ENCODE data around the gene CTU2. TPM values are rescaled to one million over a fixed set of nuclear protein-coding genes. Genes with fewer than 3 reads are reported as not detected.

CTU2 gene
- total and polyA plus RNA-seq, 5 donors = 11.1 to 16.3 (median 12.0) TPM

- H3K27me3 ChIP-seq (ENCODE audit: control insufficient read depth, insufficient read depth) = no peaks in the 10 kb centered on the region
- intact Hi-C loops (cut with DNase I) = no loop called here
- H3K4me3 ChIP-seq (ENCODE audit: low read length) = no peak overlapping the region
- no peaks in the 10 kb centered on the region for H3K9me3 ChIP-seq (ENCODE audit: control insufficient read depth, low read length)
- DNase-seq (no peak), ATAC-seq (no peak)
- no peak overlapping the region for H3K27ac ChIP-seq (ENCODE audit: low read length)
- 91% methylated on average over 15 of the region's 15 CpGs for WGBS
- no peaks in the 10 kb centered on the region for H3K4me1 ChIP-seq (ENCODE audit: control insufficient read depth, insufficient read depth, low read length)
Observed at GRCh38 chr16:88716201-88716600, 9.9 kb downstream of the CTU2 start.

- 95% methylated on average over 21 of the region's 21 CpGs for WGBS
- intact Hi-C loops (cut with DNase I) = no loop called here
Observed at GRCh38 chr16:88716601-88717001, 10.3 kb downstream of the CTU2 start.

GRCh38 chr16:88718178-88718577 lies 11.9 kb downstream of the CTU2 start:
- WGBS = 91% methylated on average over 11 of the region's 11 CpGs
- Histone ChIP-seq H3K4me3 (ENCODE audit: low read length) (no peak overlapping the region), H3K9me3 (ENCODE audit: control insufficient read depth, low read length) (no peaks in the 10 kb centered on the region), H3K4me1 (ENCODE audit: control insufficient read depth, insufficient read depth, low read length) (no peaks in the 10 kb centered on the region), H3K27me3 (ENCODE audit: control insufficient read depth, insufficient read depth) (no peaks in the 10 kb centered on the region), H3K27ac (ENCODE audit: low read length) (no peak overlapping the region)
- intact Hi-C loops (cut with DNase I) = no loop called here
- ATAC-seq = no peak
- no peak for DNase-seq

More at GRCh38 chr16:88716601-88717001, 10.3 kb downstream of the CTU2 start:
- no peak overlapping the region for H3K4me3 ChIP-seq (ENCODE audit: low read length)
- no peaks in the 10 kb centered on the region for H3K27me3 ChIP-seq (ENCODE audit: control insufficient read depth, insufficient read depth)
- no peaks in the 10 kb centered on the region for H3K9me3 ChIP-seq (ENCODE audit: control insufficient read depth, low read length)
- H3K27ac ChIP-seq (ENCODE audit: low read length) = no peak overlapping the region
- ATAC-seq (no peak), DNase-seq (no peak)
- H3K4me1 ChIP-seq (ENCODE audit: control insufficient read depth, insufficient read depth, low read length) = no peaks in the 10 kb centered on the region

GRCh38 chr16:88719267-88719932 lies 13.1 kb downstream of the CTU2 start:
- Histone ChIP-seq H3K4me3 (ENCODE audit: low read length) (no peak overlapping the region), H3K4me1 (ENCODE audit: control insufficient read depth, insufficient read depth, low read length) (no peaks in the 10 kb centered on the region), H3K27ac (ENCODE audit: low read length) (no peak overlapping the region), H3K27me3 (ENCODE audit: control insufficient read depth, insufficient read depth) (no peaks in the 10 kb centered on the region), H3K9me3 (ENCODE audit: control insufficient read depth, low read length) (no peaks in the 10 kb centered on the region)
- intact Hi-C loops (cut with DNase I) = no loop called here
- ATAC-seq = peak; percentile 22 to 48
- 83% methylated on average over 29 of the region's 29 CpGs for WGBS
- peak in 2 of 3 donors; percentile 79 to 82 for DNase-seq

- Histone ChIP-seq H3K27ac (ENCODE audit: low read length) (no peak overlapping the region), H3K4me1 (ENCODE audit: control insufficient read depth, insufficient read depth, low read length) (no peaks in the 10 kb centered on the region), H3K4me3 (ENCODE audit: low read length) (no peak overlapping the region), H3K9me3 (ENCODE audit: control insufficient read depth, low read length) (no peaks in the 10 kb centered on the region), H3K27me3 (ENCODE audit: control insufficient read depth, insufficient read depth) (no peaks in the 10 kb centered on the region)
- WGBS = 96% methylated on average over 19 of the region's 19 CpGs
- DNase-seq (no peak), ATAC-seq (no peak)
- intact Hi-C loops (cut with DNase I) = no loop called here
Observed at GRCh38 chr16:88719933-88720296, 13.6 kb downstream of the CTU2 start.

- H3K4me3 ChIP-seq (ENCODE audit: low read length) = no peak overlapping the region
- no peaks in the 10 kb centered on the region for H3K27me3 ChIP-seq (ENCODE audit: control insufficient read depth, insufficient read depth)
- no peak overlapping the region for H3K27ac ChIP-seq (ENCODE audit: low read length)
- ATAC-seq (no peak), DNase-seq (no peak)
- no peaks in the 10 kb centered on the region for H3K4me1 ChIP-seq (ENCODE audit: control insufficient read depth, insufficient read depth, low read length)
- no peaks in the 10 kb centered on the region for H3K9me3 ChIP-seq (ENCODE audit: control insufficient read depth, low read length)
- intact Hi-C loops (cut with DNase I) = no loop called here
- whole genome bisulfite sequencing = 93% methylated on average over 23 of the region's 23 CpGs
Observed at GRCh38 chr16:88720396-88720970, 14.2 kb downstream of the CTU2 start.

DNA sequence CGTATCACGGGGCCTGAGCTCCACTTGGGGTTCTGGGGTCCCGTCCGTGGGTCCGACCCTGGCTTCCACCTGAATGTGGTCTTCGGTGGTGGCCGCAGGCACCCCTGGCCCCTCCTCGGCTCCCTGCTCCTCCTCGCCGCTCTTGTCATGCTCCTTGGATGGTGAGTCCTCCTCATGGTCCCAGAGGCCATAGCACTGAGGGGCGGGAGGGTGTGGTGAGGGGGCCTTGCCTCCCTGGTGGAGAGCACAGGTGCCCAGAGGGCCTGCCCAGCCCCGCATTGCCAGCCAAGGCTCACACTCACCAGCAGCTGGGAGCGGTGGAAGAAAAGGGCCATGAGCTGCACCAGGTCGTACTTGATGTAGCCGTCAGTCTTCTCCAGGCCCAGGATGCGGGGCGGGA lies 14.9 kb downstream of the CTU2 start:
- H3K4me3 ChIP-seq (ENCODE audit: low read length) = no peak overlapping the region
- ATAC-seq = no peak
- no peaks in the 10 kb centered on the region for H3K9me3 ChIP-seq (ENCODE audit: control insufficient read depth, low read length)
- intact Hi-C loops (cut with DNase I) = no loop called here
- H3K27ac ChIP-seq (ENCODE audit: low read length) = no peak overlapping the region
- no peaks in the 10 kb centered on the region for H3K4me1 ChIP-seq (ENCODE audit: control insufficient read depth, insufficient read depth, low read length)
- H3K27me3 ChIP-seq (ENCODE audit: control insufficient read depth, insufficient read depth) = no peaks in the 10 kb centered on the region
- no peak for DNase-seq
- WGBS = 97% methylated on average over 17 of the region's 17 CpGs

DNA sequence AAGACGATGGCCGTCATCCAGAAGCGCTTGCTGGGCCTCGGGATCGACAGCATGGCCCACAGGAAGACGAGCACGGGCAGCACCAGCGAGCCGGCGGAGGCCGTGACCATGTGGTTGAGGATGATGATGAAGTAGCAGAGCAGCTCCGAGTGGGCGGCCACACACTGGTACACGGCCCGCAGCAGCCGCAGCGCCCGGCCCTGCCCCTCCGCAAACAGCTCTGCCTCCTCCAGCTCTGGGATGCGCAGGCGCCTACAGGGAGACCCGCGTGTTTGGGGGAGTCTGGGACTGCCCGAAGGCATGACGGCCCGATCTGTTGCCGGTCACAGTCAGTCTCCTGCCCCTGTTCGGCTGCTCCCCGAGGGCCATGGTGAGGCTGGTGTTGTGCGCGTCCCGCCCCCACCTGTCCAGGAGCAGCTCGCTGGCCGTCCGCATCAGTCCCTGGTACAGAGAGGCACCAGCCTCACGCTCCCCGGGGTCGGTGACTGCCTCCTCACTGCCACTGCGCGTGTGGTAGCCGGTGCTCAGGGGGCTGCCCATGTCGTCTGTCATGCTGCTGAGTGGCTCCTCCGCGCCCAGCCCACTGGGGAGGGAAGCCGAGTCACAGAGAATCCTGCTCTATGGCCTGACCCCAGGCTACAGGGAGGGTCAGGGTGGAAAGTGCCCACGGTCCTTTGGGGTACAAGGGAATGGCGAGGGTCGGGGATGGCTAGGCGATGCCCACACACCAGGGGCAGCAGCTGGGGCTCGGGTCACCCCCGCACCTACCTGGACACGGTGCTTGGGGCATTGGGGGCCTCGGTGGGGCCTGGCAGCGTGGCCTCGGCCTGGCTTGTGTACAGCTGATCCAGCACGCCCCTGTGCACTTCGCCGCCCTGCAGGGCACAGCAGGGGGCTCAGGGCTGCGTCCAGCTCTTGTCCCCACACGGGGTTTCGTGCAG lies 15.8 kb downstream of the CTU2 start:
- DNase-seq = no peak
- no peaks in the 10 kb centered on the region for H3K9me3 ChIP-seq (ENCODE audit: control insufficient read depth, low read length)
- WGBS = 95% methylated on average over 61 of the region's 61 CpGs
- no peak overlapping the region for H3K27ac ChIP-seq (ENCODE audit: low read length)
- no peaks in the 10 kb centered on the region for H3K4me1 ChIP-seq (ENCODE audit: control insufficient read depth, insufficient read depth, low read length)
- no peaks in the 10 kb centered on the region for H3K27me3 ChIP-seq (ENCODE audit: control insufficient read depth, insufficient read depth)
- no peak overlapping the region for H3K4me3 ChIP-seq (ENCODE audit: low read length)
- intact Hi-C loops (cut with DNase I) = no loop called here
- ATAC-seq = no peak

DNA sequence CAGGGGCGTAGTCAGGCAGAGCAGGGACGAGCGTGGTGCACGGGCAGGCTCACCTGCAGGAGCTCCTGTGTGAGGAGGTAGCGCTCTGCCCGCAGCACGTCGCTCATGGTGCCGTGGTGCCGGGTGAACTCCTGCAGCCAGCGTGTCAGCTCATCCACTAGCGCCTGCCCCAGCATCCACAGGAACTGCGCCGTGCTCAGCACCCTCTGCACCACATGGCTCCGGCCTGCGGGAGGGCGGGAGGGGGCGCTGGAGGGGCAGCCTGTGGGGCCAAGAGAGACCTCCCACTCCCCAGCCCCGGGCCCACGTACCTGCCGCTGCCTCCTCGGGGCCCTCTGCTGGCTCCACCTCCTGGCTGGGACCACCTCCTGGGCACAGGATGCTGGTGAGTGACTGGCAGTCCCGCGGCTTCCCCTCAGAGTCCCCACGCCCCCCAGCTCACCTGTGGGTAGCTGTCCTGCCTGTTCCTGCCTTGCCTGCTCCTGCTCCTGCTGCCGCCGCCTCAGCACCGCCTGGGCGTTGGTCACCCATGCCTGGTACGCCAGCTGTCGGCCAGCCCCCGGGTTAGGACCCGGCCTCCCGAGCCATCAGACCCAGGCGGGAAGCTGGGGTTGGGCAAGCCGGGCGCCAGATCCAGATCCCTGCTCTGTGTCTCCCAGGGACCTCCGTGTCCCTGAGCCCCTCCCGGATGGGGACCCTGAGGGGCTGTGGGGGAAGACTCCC lies 16.6 kb downstream of the CTU2 start:
- Histone ChIP-seq H3K4me3 (ENCODE audit: low read length) (no peak overlapping the region), H3K27ac (ENCODE audit: low read length) (no peak overlapping the region), H3K9me3 (ENCODE audit: control insufficient read depth, low read length) (no peaks in the 10 kb centered on the region), H3K4me1 (ENCODE audit: control insufficient read depth, insufficient read depth, low read length) (no peaks in the 10 kb centered on the region), H3K27me3 (ENCODE audit: control insufficient read depth, insufficient read depth) (no peaks in the 10 kb centered on the region)
- DNase-seq (no peak), ATAC-seq (no peak)
- intact Hi-C loops (cut with DNase I) = no loop called here
- WGBS = 95% methylated on average over 39 of the region's 39 CpGs

DNA sequence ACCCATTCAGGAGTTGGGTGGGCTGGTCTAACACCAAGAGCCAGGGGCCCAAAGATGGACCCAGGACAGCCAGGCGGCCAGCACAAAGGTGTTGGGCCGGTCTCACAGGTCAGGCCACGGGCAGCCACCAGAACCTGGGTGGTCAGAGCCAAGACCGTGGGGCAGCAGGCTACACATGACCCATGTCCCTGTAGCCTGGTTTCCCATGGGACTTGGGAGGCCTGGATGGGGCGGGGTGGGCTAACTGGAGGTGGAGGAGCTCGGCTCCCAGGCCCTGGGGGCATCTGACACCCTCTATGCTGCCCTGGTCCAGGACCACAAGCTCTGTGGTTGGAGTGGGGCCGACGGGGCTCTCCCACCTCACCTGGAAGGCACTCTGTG lies 17.2 kb downstream of the CTU2 start:
- Histone ChIP-seq H3K4me1 (ENCODE audit: control insufficient read depth, insufficient read depth, low read length) (no peaks in the 10 kb centered on the region), H3K9me3 (ENCODE audit: control insufficient read depth, low read length) (no peaks in the 10 kb centered on the region), H3K27ac (ENCODE audit: low read length) (no peak overlapping the region), H3K4me3 (ENCODE audit: low read length) (no peak overlapping the region), H3K27me3 (ENCODE audit: control insufficient read depth, insufficient read depth) (no peaks in the 10 kb centered on the region)
- ATAC-seq = no peak
- WGBS = 89% methylated on average over 8 of the region's 8 CpGs
- DNase-seq = no peak
- intact Hi-C loops (cut with DNase I) = no loop called here

GRCh38 chr16:88723911-88724310 lies 17.6 kb downstream of the CTU2 start:
- ATAC-seq (no peak), DNase-seq (no peak)
- WGBS = 95% methylated on average over 17 of the region's 17 CpGs
- intact Hi-C loops (cut with DNase I) = no loop called here
- Histone ChIP-seq H3K4me1 (ENCODE audit: control insufficient read depth, insufficient read depth, low read length) (no peaks in the 10 kb centered on the region), H3K27ac (ENCODE audit: low read length) (no peak overlapping the region), H3K27me3 (ENCODE audit: control insufficient read depth, insufficient read depth) (no peaks in the 10 kb centered on the region), H3K9me3 (ENCODE audit: control insufficient read depth, low read length) (no peaks in the 10 kb centered on the region), H3K4me3 (ENCODE audit: low read length) (no peak overlapping the region)

Data from right cardiac atrium (tissue), 5 donors.